ENCODE measurements around the gene APOB. TPM values are rescaled to one million over a fixed set of nuclear protein-coding genes. Genes with fewer than 3 reads are reported as not detected.

APOB gene
- total and polyA plus RNA-seq, 2 of the 13 experiments (the other 11 are each of a cell fraction or from before 2014, with no cell fraction given) = 1,569 to 2,515 TPM

DNA sequence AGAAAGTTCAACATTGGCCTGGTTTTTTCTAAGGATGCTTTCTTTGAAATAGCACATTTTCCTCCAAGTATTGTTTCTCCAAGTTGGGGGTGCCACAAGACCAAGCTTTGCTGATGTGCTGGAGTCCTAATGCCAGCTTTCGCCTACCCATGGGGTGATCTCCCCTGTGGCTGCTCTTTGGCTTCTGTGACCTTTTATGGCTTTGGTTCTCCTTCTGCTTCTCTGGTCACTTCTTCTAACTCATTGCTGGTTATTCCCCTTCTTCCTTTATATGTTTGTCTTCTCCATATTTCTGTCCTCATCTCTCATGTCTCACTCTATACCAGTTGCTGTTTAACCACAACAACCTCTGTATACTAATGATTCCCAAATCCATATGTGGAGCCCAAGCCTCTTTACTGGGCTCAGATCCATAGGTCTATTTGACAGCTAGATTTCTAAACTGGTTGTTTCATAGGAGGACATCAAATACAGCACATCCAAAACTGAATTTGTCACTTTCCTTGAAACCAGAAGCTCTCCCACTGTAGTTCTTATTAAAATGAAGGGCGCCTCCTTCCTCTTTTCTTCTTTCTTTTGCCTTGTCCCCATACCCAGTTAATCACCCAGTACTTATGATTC is 23.1 kb downstream of the APOB start:
- Histone ChIP-seq H2AFZ (ENCODE audit: low read length) (no peak overlapping the region), H3K9me3 (ENCODE audit: low read length) (no peaks in the 10 kb centered on the region), H3K79me2 (ENCODE audit: insufficient read depth, low read length) (peaks cover 15% of the 10 kb centered on the region), H3K36me3 (replicated peaks in 1 of 2; ENCODE audit: control insufficient read depth in 1 of 2, insufficient read depth in 2 of 2, low read length in 2 of 2) (peaks cover 70 to 94% of the 10 kb centered on the region in 2 experiments), H3K4me1 (ENCODE audit: insufficient read depth, low read length) (peaks cover 88% of the 10 kb centered on the region), H3K4me2 (ENCODE audit: low read depth, low read length) (no peak overlapping the region), H3K9ac (ENCODE audit: insufficient read depth, low read depth, low read length) (no peak overlapping the region), H3K27me3 (ENCODE audit: control insufficient read depth in 1 of 2, insufficient read depth in 2 of 2, low read length in 2 of 2) (no peaks in the 10 kb centered on the region), H4K20me1 (ENCODE audit: insufficient read depth, low read length) (peaks cover 96% of the 10 kb centered on the region), H3K27ac (ENCODE audit: extremely low read length, insufficient read depth, low read length) (peak overlapping the region; percentile 32), H3K4me3 (replicated peaks in 1 of 3; ENCODE audit: insufficient read depth in 1 of 3, low read depth in 2 of 3, low read length in 3 of 3) (no peak overlapping the region)
- ATAC-seq (peak; percentile 0; the same call in 1 of the 3 replicates), DNase-seq (ENCODE audit: low spot score) (no peak), FAIRE-seq (no peak)
- 97% methylated on average over 2 of the region's 2 CpGs for WGBS (ENCODE audit: low lambda C conversion rate)
- in situ Hi-C loops (cut with HindIII; ENCODE audit: extremely low pct_ligation_motif_present, low pct_unique_long_range_greater_than_20kb) = no loop called here
- POLR2A ChIA-PET = interaction anchor here (0.8 to 8.4 kb wide), 8 partner anchors 8 to 77 kb away, joined by 3 to 81 read pairs (median 6); no protein-coding TSS in a partner anchor
- CTCF ChIA-PET (ENCODE audit: low intra/inter-chr PET ratio, low total read pairs) = no interaction called here
- BruUV-seq (replicated peaks) = TSS peak; percentile 3
- intact Hi-C loops (cut with micrococcal nuclease; ENCODE audit: unreplicated experiment) = no loop called here
- TF ChIP-seq ZNF672 (CRISPR knock-in tag; IDR thresholded peaks at IDR 0.05) (peak; percentile 30; the same call in 1 of the 2 replicates), JUNB (CRISPR knock-in tag; IDR thresholded peaks at IDR 0.05; ENCODE audit: borderline replicate concordance) (0 out of 2 replicates have a peak, but pooled peaks have one; percentile 21), POLR2A (IDR thresholded peaks at IDR 0.05; ENCODE audit: insufficient read depth in 1 of 2, low read depth in 2 of 2, low read length in 2 of 2) (peak; percentile 17 to 64; a peak in 2 of 4 replicates), FOXJ3 (CRISPR knock-in tag; IDR thresholded peaks at IDR 0.05; ENCODE audit: borderline replicate concordance) (0 out of 2 replicates have a peak, but pooled peaks have one; percentile 26), KLF12 (CRISPR knock-in tag; IDR thresholded peaks at IDR 0.05; ENCODE audit: borderline replicate concordance) (peak; percentile 61; the same call in 1 of the 2 replicates), BRCA1 (CRISPR knock-in tag; IDR thresholded peaks at IDR 0.05) (0 out of 2 replicates have a peak, but pooled peaks have one; percentile 38), ZNF747 (CRISPR knock-in tag; IDR thresholded peaks at IDR 0.05; ENCODE audit: borderline replicate concordance) (no peak), HOXA5 (CRISPR knock-in tag; IDR thresholded peaks at IDR 0.05) (0 out of 2 replicates have a peak, but pooled peaks have one; percentile 47), NR2C2 (CRISPR knock-in tag; IDR thresholded peaks at IDR 0.05; ENCODE audit: borderline replicate concordance) (0 out of 2 replicates have a peak, but pooled peaks have one; percentile 30), RCOR2 (CRISPR knock-in tag; IDR thresholded peaks at IDR 0.05) (no peak), ZNF30 (CRISPR knock-in tag; IDR thresholded peaks at IDR 0.05) (0 out of 2 replicates have a peak, but pooled peaks have one; percentile 33), POLR2AphosphoS5 (IDR thresholded peaks at IDR 0.05; ENCODE audit: low read depth, low read length) (peak; percentile 67), ZKSCAN5 (CRISPR knock-in tag; IDR thresholded peaks at IDR 0.05) (0 out of 2 replicates have a peak, but pooled peaks have one; percentile 29), ZC3H13 (CRISPR knock-in tag; IDR thresholded peaks at IDR 0.05) (peak; percentile 30; the same call in 1 of the 2 replicates), ZNF891 (CRISPR knock-in tag; IDR thresholded peaks at IDR 0.05) (no peak), ZFP62 (CRISPR knock-in tag; IDR thresholded peaks at IDR 0.05) (no peak), MTF1 (CRISPR knock-in tag; IDR thresholded peaks at IDR 0.05) (peak; percentile 66; the same call in 1 of the 2 replicates), ZNF780A (CRISPR knock-in tag; IDR thresholded peaks at IDR 0.05) (0 out of 2 replicates have a peak, but pooled peaks have one; percentile 27), TEAD2 (CRISPR knock-in tag; IDR thresholded peaks at IDR 0.05) (0 out of 2 replicates have a peak, but pooled peaks have one; percentile 27), TOE1 (CRISPR knock-in tag; IDR thresholded peaks at IDR 0.05) (no peak), SMYD3 (CRISPR knock-in tag; IDR thresholded peaks at IDR 0.05) (no peak), NONO (IDR thresholded peaks at IDR 0.05) (no peak), NONO (CRISPR knock-in tag; conservative IDR thresholded peaks at IDR 0.05) (peak; percentile 50; the same call in 1 of the 2 replicates)
- TF ChIP-seq, protein P1, sequence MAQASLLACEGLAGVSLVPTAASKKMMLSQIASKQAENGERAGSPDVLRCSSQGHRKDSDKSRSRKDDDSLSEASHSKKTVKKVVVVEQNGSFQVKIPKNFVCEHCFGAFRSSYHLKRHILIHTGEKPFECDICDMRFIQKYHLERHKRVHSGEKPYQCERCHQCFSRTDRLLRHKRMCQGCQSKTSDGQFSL (CRISPR knock-in tag; IDR thresholded peaks at IDR 0.05) = 0 out of 2 replicates have a peak, but pooled peaks have one; percentile 45
- TF ChIP-seq, protein P2, sequence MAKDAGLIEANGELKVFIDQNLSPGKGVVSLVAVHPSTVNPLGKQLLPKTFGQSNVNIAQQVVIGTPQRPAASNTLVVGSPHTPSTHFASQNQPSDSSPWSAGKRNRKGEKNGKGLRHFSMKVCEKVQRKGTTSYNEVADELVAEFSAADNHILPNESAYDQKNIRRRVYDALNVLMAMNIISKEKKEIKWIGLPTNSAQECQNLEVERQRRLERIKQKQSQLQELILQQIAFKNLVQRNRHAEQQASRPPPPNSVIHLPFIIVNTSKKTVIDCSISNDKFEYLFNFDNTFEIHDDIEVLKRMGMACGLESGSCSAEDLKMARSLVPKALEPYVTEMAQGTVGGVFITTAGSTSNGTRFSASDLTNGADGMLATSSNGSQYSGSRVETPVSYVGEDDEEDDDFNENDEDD (CRISPR knock-in tag; IDR thresholded peaks at IDR 0.05; ENCODE audit: borderline replicate concordance) = 0 out of 2 replicates have a peak, but pooled peaks have one; percentile 3

Data from HepG2 (cell line).